Measurements from ENCODE around the gene MRPS18A. TPM values are rescaled to one million over a fixed set of nuclear protein-coding genes. Genes with fewer than 3 reads are reported as not detected.

The MRPS18A gene
- total and polyA plus RNA-seq, 9 of the 15 experiments (the other 6 are each of a cell fraction or from before 2014, with no cell fraction given), result 87.5 to 243 (median 125) TPM

DNA sequence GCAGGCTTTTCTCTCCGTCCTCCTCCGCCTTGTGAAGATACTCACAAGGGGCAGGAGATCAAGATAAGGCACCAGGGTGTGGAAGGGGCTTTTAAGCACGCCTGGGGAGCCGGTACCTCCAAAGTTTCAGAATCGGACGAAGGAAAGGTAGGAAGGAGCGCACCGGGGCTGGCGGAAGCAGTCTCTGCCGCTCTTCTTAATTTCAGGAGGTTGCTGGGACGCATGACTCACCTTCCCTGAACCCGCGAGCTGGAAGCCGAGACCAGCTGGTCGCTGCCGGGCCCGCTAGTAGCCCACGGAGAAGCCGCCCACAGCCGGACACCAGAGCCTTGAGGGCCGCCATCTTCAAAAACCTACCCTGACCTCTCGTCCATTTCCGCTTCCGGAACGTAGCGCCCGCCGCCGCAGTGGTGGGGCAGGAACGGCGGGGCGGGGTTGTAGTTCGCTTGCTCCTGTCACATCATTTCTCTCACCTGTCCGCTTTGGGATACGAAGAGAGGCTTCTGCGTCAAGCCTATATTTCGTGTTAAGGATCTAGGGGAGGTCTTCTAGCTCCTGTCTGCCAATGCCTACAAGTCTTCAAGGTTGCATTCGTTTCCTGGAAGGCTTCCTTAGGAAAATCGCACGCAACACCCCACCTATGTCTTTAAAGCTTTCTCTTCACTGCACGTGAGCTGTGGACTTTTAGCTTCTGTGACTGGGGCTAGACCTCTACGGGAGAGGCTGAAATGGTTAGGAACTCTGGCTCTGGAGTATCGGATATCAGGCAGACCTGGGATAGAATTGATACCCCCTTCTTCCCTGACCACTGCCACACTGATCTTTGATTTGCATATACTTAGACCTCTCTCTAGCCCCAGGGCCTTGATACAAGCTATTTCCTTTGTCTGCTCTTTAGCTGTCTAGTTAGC is at the start of gene MRPS18A (continued):
- TF ChIP-seq, protein P1, sequence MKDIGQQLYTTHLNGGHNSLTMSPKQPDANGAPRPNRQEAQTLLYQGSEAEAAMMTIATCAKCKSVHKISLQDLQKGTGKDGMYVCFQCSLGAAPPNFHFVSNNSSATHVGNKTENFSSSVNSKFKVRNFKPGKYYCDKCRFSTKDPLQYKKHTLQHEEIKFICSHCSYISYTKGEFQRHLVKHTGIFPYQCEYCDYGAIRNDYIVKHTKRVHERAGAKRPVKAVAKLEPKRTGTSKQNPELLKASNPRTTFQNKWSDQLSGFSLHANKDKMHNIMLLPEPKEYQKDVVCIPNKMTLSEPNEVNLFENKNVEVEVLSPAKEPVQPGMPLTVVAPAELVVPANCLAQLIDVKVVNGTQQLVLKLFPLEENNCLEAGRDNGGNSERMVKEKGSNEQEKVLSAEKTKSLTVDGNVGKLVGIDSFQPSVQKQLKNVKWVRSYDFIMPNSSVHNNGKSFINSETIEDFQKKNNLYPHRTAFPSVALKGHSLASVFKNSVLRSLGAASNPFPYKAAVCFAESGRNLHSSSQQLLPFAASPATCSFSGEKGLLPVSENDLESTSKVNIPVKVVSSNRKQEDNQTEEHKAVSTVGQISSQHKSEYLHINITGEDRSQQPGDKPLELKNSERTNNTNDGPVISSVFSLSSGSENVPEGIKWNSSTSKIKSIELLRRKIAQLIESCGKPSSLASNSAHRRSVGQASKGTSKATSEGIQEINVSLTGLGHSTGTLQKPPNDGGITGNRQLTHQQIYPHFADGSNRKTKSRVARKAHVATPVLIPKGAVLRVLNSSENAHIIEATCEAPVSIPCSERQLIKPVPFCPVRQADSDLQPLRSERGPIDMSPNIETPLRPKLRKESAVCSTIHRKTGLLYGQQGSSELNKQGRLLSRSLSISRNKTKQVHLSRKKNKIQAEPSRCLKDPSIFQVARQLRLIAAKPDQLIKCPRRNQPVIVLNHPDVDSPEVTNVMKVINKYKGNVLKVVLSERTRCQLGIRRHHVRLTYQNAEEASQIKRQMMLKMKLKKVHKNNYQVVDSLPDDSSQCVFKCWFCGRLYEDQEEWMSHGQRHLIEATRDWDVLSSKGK (CRISPR knock-in tag; IDR thresholded peaks at IDR 0.05), result no peak
- TF ChIP-seq PHF21A (IDR thresholded peaks at IDR 0.05; ENCODE audit: borderline replicate concordance, low read depth), result no peak
- no peak for TF ChIP-seq ZFPM2 (CRISPR knock-in tag; IDR thresholded peaks at IDR 0.05)
- TF ChIP-seq, protein P2, sequence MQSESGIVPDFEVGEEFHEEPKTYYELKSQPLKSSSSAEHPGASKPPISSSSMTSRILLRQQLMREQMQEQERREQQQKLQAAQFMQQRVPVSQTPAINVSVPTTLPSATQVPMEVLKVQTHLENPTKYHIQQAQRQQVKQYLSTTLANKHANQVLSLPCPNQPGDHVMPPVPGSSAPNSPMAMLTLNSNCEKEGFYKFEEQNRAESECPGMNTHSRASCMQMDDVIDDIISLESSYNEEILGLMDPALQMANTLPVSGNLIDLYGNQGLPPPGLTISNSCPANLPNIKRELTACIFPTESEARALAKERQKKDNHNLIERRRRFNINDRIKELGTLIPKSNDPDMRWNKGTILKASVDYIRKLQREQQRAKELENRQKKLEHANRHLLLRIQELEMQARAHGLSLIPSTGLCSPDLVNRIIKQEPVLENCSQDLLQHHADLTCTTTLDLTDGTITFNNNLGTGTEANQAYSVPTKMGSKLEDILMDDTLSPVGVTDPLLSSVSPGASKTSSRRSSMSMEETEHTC (IDR thresholded peaks at IDR 0.05), result no peak
- peak; percentile 59; the same call in 1 of the 2 replicates for TF ChIP-seq ESRRA (IDR thresholded peaks at IDR 0.05; ENCODE audit: borderline replicate concordance, low read depth)
- no peak for TF ChIP-seq GATAD2A (IDR thresholded peaks at IDR 0.05)
- no peak for TF ChIP-seq ZNF57 (CRISPR knock-in tag; IDR thresholded peaks at IDR 0.05)
- TF ChIP-seq MYNN (IDR thresholded peaks at IDR 0.05), result peak; percentile 32; the same call in 1 of the 2 replicates
- TF ChIP-seq MYNN (CRISPR knock-in tag; IDR thresholded peaks at IDR 0.05), result no peak
- peak; percentile 89 to 99 (median 97) for TF ChIP-seq YY1 (IDR thresholded peaks at IDR 0.05; ENCODE audit: borderline replicate concordance in 1 of 3, control insufficient read depth in 1 of 3, extremely low read depth in 1 of 3, insufficient read depth in 3 of 3, insufficient read length in 1 of 3, insufficient replicate concordance in 2 of 3, low read depth in 1 of 3, low read length in 2 of 3)
- TF ChIP-seq XRCC5 (IDR thresholded peaks at IDR 0.05; ENCODE audit: low read depth, low read length), result peak; percentile 61; the same call in 1 of the 2 replicates
- TF ChIP-seq ELK1 (CRISPR knock-in tag; IDR thresholded peaks at IDR 0.05), result no peak
- no peak for TF ChIP-seq MAFK (IDR thresholded peaks at IDR 0.05; ENCODE audit: low read length)
- peak; percentile 61; the same call in 1 of the 2 replicates for TF ChIP-seq ETV5 (CRISPR knock-in tag; IDR thresholded peaks at IDR 0.05; ENCODE audit: low read depth)
- TF ChIP-seq, protein P3, sequence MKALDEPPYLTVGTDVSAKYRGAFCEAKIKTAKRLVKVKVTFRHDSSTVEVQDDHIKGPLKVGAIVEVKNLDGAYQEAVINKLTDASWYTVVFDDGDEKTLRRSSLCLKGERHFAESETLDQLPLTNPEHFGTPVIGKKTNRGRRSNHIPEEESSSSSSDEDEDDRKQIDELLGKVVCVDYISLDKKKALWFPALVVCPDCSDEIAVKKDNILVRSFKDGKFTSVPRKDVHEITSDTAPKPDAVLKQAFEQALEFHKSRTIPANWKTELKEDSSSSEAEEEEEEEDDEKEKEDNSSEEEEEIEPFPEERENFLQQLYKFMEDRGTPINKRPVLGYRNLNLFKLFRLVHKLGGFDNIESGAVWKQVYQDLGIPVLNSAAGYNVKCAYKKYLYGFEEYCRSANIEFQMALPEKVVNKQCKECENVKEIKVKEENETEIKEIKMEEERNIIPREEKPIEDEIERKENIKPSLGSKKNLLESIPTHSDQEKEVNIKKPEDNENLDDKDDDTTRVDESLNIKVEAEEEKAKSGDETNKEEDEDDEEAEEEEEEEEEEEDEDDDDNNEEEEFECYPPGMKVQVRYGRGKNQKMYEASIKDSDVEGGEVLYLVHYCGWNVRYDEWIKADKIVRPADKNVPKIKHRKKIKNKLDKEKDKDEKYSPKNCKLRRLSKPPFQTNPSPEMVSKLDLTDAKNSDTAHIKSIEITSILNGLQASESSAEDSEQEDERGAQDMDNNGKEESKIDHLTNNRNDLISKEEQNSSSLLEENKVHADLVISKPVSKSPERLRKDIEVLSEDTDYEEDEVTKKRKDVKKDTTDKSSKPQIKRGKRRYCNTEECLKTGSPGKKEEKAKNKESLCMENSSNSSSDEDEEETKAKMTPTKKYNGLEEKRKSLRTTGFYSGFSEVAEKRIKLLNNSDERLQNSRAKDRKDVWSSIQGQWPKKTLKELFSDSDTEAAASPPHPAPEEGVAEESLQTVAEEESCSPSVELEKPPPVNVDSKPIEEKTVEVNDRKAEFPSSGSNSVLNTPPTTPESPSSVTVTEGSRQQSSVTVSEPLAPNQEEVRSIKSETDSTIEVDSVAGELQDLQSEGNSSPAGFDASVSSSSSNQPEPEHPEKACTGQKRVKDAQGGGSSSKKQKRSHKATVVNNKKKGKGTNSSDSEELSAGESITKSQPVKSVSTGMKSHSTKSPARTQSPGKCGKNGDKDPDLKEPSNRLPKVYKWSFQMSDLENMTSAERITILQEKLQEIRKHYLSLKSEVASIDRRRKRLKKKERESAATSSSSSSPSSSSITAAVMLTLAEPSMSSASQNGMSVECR (CRISPR knock-in tag; IDR thresholded peaks at IDR 0.05), result no peak
- TF ChIP-seq CBX1 (IDR thresholded peaks at IDR 0.05; ENCODE audit: low read depth), result no peak
- no peak for TF ChIP-seq ZNF75A (CRISPR knock-in tag; IDR thresholded peaks at IDR 0.05)
